Measurements from ENCODE around the gene SFXN5. TPM values are rescaled to one million over a fixed set of nuclear protein-coding genes. Genes with fewer than 3 reads are reported as not detected.

The SFXN5 gene
- total and polyA plus RNA-seq, 2 of the 8 experiments (the other 6 are each of a cell fraction or from before 2014, with no cell fraction given): 29.3 to 33.1 TPM

- TF ChIP-seq CTCF (IDR thresholded peaks at IDR 0.05; ENCODE audit: control extremely low read depth in 1 of 3, insufficient read depth in 1 of 3, low read depth in 1 of 3, low read length in 3 of 3): no peak
- TF ChIP-seq ATF2 (IDR thresholded peaks at IDR 0.05; ENCODE audit: low read length): no peak
- no peak for TF ChIP-seq PHF8 (conservative IDR thresholded peaks at IDR 0.05; ENCODE audit: low read depth, low read length)
- no peak for TF ChIP-seq KDM5A (IDR thresholded peaks at IDR 0.05; ENCODE audit: low read length)
- TF ChIP-seq SUZ12 (IDR thresholded peaks at IDR 0.05; ENCODE audit: low read length): no peak
- no peak for TF ChIP-seq SP1 (IDR thresholded peaks at IDR 0.05; ENCODE audit: low read depth, low read length)
Measured at GRCh38 chr2:72965770-72966450, 105.6 kb downstream of the SFXN5 start (continued).
